PFSK-1 (cell line): ENCODE results near the gene PRM3.

Source experiments
- POLR2AphosphoS5 ChIP-seq: IDR thresholded peaks from 2 replicates; pipeline ENCODE4 v1.6.1; 2012; ENCODE audit warnings: low read depth, mild to moderate bottlenecking, control low read depth, low read length, moderate library complexity
- REST ChIP-seq, 2 experiments: IDR thresholded peaks; 2 replicates each; pipeline versions ENCODE4 v1.6.1 to v1.8.0; 2011 to 2012; ENCODE audit warnings: low read depth in 2 of 2, low read length in 2 of 2, control low read depth in 1 of 2, inconsistent platforms in 1 of 2, mild to moderate bottlenecking in 1 of 2, moderate library complexity in 1 of 2; ENCODE audit not compliant: insufficient read depth in 1 of 2
- SIN3A ChIP-seq: IDR thresholded peaks from 2 replicates; pipeline ENCODE4 v1.6.1; 2012; ENCODE audit warnings: mild to moderate bottlenecking, low read length, moderate library complexity, borderline replicate concordance; ENCODE audit not compliant: insufficient read depth
- TAF1 ChIP-seq: IDR thresholded peaks from 2 replicates; pipeline ENCODE4 v1.6.1; 2012; ENCODE audit warnings: low read length, control low read depth, borderline replicate concordance; ENCODE audit not compliant: insufficient read depth

- no peak for TF ChIP-seq SIN3A
- TF ChIP-seq POLR2AphosphoS5: no peak
- no peak for TF ChIP-seq REST (IDR thresholded peaks at IDR 0.05; ENCODE audit: insufficient read depth in 1 of 2, low read depth in 2 of 2, low read length in 2 of 2)
- TF ChIP-seq TAF1: no peak
Measured at GRCh38 chr16:11290102-11290893, 16.9 kb upstream of the PRM3 start.
